Neuronal stem cell (in vitro differentiated cells): ENCODE measurements around the gene STEAP1B.

Experiments
- DNase-seq: peaks from one replicate; pipeline ENCODE4 v3.0.0-alpha.2; 2013; ENCODE audit warnings: low spot score
- H2AFZ ChIP-seq: one replicate; pipeline ENCODE4 v1.6.1; 2013; ENCODE audit warnings: mild to moderate bottlenecking, low read length, inconsistent platforms
- H2AK5ac ChIP-seq: 2 replicates; pipeline ENCODE4 v1.6.1; 2013; ENCODE audit warnings: low read depth, mild to moderate bottlenecking, inconsistent platforms, low read length, moderate library complexity, mixed read lengths
- H2BK120ac ChIP-seq: 2 replicates; pipeline ENCODE4 v1.6.1; 2013; ENCODE audit warnings: low read depth, mild to moderate bottlenecking, inconsistent platforms, low read length, moderate library complexity, mixed read lengths
- H2BK12ac ChIP-seq: one replicate; pipeline ENCODE4 v1.6.1; 2013; ENCODE audit warnings: low read length, inconsistent platforms
- H2BK15ac ChIP-seq: 2 replicates; pipeline ENCODE4 v1.6.1; 2013; ENCODE audit warnings: mild to moderate bottlenecking, low read length, inconsistent platforms, mixed read lengths
- H2BK5ac ChIP-seq: one replicate; pipeline ENCODE4 v1.6.1; 2013; ENCODE audit warnings: inconsistent platforms, mild to moderate bottlenecking, low read length, moderate library complexity
- H3K14ac ChIP-seq: one replicate; pipeline ENCODE4 v1.6.1; 2013; ENCODE audit warnings: low read length, inconsistent platforms
- H3K18ac ChIP-seq: 2 replicates; pipeline ENCODE4 v1.6.1; 2013; ENCODE audit warnings: low read length, inconsistent platforms
- H3K23ac ChIP-seq: 2 replicates; pipeline ENCODE4 v1.6.1; 2013; ENCODE audit warnings: low read depth, mild to moderate bottlenecking, mixed read lengths, low read length, inconsistent platforms; ENCODE audit not compliant: poor library complexity
- H3K27ac ChIP-seq: replicated peaks from 3 replicates; pipeline ENCODE4 v1.5.1; 2013; ENCODE audit warnings: low read length, inconsistent platforms
- H3K27me3 ChIP-seq, 3 experiments: 2 replicates each; pipeline ENCODE4 v1.6.1; 2013; ENCODE audit warnings: low read length in 3 of 3, mild to moderate bottlenecking in 2 of 3, inconsistent platforms in 1 of 3, low read depth in 1 of 3, mixed read lengths in 1 of 3, moderate library complexity in 1 of 3; ENCODE audit not compliant: control insufficient read depth in 3 of 3, insufficient read depth in 3 of 3
- H3K36me3 ChIP-seq, 2 donors: replicated peaks in 1 of 2; 2 replicates each; pipeline ENCODE4 v1.6.1; 2013; ENCODE audit warnings: low read length in 2 of 2; ENCODE audit not compliant: control insufficient read depth in 2 of 2, insufficient read depth in 2 of 2
- H3K4ac ChIP-seq: 2 replicates; pipeline ENCODE4 v1.6.1; 2013; ENCODE audit warnings: inconsistent platforms, mild to moderate bottlenecking, low read length, moderate library complexity
- H3K4me1 ChIP-seq, 2 donors: 1 replicate in 1 of 2; 2 replicates in 1 of 2; pipeline ENCODE4 v1.6.1; 2013; ENCODE audit warnings: low read length in 2 of 2, low read depth in 1 of 2; ENCODE audit not compliant: control insufficient read depth in 2 of 2, insufficient read depth in 1 of 2
- H3K4me2 ChIP-seq: one replicate; pipeline ENCODE4 v1.6.1; 2013; ENCODE audit warnings: mild to moderate bottlenecking, low read length, inconsistent platforms; ENCODE audit not compliant: insufficient read depth, poor library complexity, severe bottlenecking
- H3K4me3 ChIP-seq, 2 donors: 2 replicates each; pipeline ENCODE4 v1.5.1; 2013; ENCODE audit warnings: low read length in 2 of 2, mild to moderate bottlenecking in 2 of 2, inconsistent platforms in 1 of 2, moderate library complexity in 1 of 2
- H3K79me1 ChIP-seq: one replicate; pipeline ENCODE4 v1.6.1; 2013; ENCODE audit warnings: low read depth, mild to moderate bottlenecking, inconsistent platforms, low read length, moderate library complexity
- H3K9ac ChIP-seq: one replicate; pipeline ENCODE4 v1.6.1; 2013; ENCODE audit warnings: mild to moderate bottlenecking, low read depth, low read length, inconsistent platforms; ENCODE audit not compliant: poor library complexity
- H3K9me3 ChIP-seq, 2 donors: replicated peaks in 1 of 2; 2 replicates each; pipeline versions ENCODE3 to v1.6.1; 2013; ENCODE audit warnings: low read length in 2 of 2, mild to moderate bottlenecking in 2 of 2, inconsistent platforms in 1 of 2, low read depth in 1 of 2, mixed read lengths in 1 of 2, moderate library complexity in 1 of 2; ENCODE audit not compliant: control insufficient read depth in 2 of 2, insufficient read depth in 1 of 2
- H4K8ac ChIP-seq: one replicate; pipeline ENCODE4 v1.6.1; 2013; ENCODE audit warnings: low read depth, mild to moderate bottlenecking, inconsistent platforms, low read length, moderate library complexity
- H4K91ac ChIP-seq: one replicate; pipeline ENCODE4 v1.6.1; 2013; ENCODE audit warnings: low read length, low read depth, mild to moderate bottlenecking, inconsistent platforms; ENCODE audit not compliant: poor library complexity
- WGBS, 2 donors: extraction: QIAGEN DNeasy Blood & Tissue Kit; methylation state at CpG; one replicate each; pipeline ENCODE4 v1.1.7; 2013; ENCODE audit warnings: missing lambda C conversion rate in 2 of 2, mixed read lengths in 1 of 2; ENCODE audit not compliant: insufficient read length in 2 of 2, insufficient replicate concordance in 1 of 2; ENCODE audit errors: extremely low coverage in 2 of 2; 5-methylcytosine and 5-hydroxymethylcytosine counted together

STEAP1B gene

DNA sequence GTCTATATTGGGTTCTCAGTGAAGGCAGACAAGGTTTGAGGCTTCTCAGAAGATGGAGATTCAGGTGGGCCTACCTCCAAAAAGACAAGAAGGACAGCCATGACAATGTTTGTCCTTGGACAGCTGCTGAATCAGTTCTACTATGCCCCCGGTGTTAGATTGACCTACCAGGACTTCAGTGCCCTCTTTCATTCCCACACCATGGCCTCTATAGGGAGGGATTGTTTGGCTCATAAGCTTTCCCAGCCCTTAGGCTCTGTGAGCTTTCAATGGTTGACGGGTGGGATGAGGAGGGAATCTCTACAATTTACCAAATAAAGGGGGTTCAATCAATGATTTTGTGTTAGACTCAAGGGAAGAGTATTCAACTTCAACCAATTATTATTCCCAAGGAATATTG is 119.7 kb downstream of the STEAP1B start:
- no peak overlapping the region for H3K9ac ChIP-seq
- H2AK5ac ChIP-seq = no peak overlapping the region
- no peak overlapping the region for H2BK12ac ChIP-seq
- H3K4ac ChIP-seq = no peak overlapping the region
- H2BK15ac ChIP-seq = no peak overlapping the region
- peaks cover 0 to 3% of the 10 kb centered on the region in 2 donors for H3K4me1 ChIP-seq
- H3K4me2 ChIP-seq = no peak overlapping the region
- H3K27ac ChIP-seq = no peak overlapping the region
- no peaks in the 10 kb centered on the region for H3K9me3 ChIP-seq
- H2BK120ac ChIP-seq = no peak overlapping the region
- no peak overlapping the region for H4K8ac ChIP-seq
- no peak overlapping the region for H3K14ac ChIP-seq
- H2AFZ ChIP-seq = no peak overlapping the region
- no peak overlapping the region for H3K18ac ChIP-seq
- H3K36me3 ChIP-seq = no peaks in the 10 kb centered on the region
- H3K23ac ChIP-seq = no peak overlapping the region
- H4K91ac ChIP-seq = no peak overlapping the region
- H2BK5ac ChIP-seq = no peak overlapping the region
- peaks cover 0 to 15% (median 0%) of the 10 kb centered on the region in 3 experiments for H3K27me3 ChIP-seq
- H3K79me1 ChIP-seq = no peaks in the 10 kb centered on the region
- no CpG with 5 or more reads among the region's 2 CpGs for WGBS, 2 donors
- DNase-seq = no peak
- H3K4me3 ChIP-seq = no peak overlapping the region

DNA sequence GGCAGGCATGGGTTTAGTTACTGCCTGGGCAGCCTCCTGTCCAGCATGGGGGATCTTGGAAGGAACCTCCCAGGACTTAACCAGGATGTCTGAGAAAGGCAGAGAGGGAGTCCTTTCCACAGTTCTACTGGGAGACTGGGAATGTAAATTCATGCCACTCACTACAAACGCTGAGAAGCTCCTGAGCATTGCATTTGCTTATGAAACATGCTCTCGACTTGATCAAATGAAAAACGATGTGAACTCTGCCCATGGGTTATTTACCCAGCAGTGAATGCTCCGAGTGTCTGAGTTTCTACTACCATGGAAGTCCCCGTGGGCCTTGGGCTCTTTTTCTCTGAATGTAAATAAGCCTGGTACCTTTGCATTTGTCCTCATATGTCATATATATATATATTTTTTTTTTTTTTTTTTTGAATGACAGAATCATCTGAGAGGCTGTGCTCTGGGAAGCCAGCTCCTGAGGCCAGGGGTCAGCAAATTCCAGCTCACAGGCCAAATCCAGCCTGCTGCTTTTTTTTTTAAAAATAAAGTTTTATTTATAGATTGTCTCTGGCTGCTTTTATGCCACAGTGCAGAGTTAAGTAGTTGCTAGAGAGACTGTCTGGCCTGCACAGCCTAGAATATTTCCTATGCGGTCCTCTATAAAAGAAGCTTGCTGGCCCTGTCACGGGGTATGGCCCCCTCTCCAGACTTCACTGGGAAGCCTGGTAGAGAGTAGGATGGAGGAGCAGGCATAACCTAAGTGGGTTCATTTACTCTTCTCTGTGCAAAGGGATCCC is 121.6 kb downstream of the STEAP1B start:
- no peak overlapping the region for H3K14ac ChIP-seq
- no peak overlapping the region for H3K4ac ChIP-seq
- no peak overlapping the region for H2AK5ac ChIP-seq
- no CpG with 5 or more reads among the region's 7 CpGs for WGBS, 2 donors
- no peak overlapping the region for H2AFZ ChIP-seq
- no peaks in the 10 kb centered on the region for H3K79me1 ChIP-seq
- no peak overlapping the region for H3K18ac ChIP-seq
- no peak overlapping the region for H3K4me2 ChIP-seq
- H2BK12ac ChIP-seq = no peak overlapping the region
- no peak overlapping the region for H3K23ac ChIP-seq
- H2BK5ac ChIP-seq = no peak overlapping the region
- H3K4me1 ChIP-seq = peaks cover 0 to 3% of the 10 kb centered on the region in 2 donors
- H3K9ac ChIP-seq = no peak overlapping the region
- H3K4me3 ChIP-seq = no peak overlapping the region
- H4K91ac ChIP-seq = no peak overlapping the region
- no peak overlapping the region for H2BK120ac ChIP-seq
- H3K9me3 ChIP-seq = no peaks in the 10 kb centered on the region
- no peak overlapping the region for H3K27ac ChIP-seq
- no peak overlapping the region for H4K8ac ChIP-seq
- no peaks in the 10 kb centered on the region for H3K36me3 ChIP-seq
- H2BK15ac ChIP-seq = no peak overlapping the region
- no peak for DNase-seq
- peaks cover 0 to 20% (median 0%) of the 10 kb centered on the region in 3 experiments for H3K27me3 ChIP-seq

DNA sequence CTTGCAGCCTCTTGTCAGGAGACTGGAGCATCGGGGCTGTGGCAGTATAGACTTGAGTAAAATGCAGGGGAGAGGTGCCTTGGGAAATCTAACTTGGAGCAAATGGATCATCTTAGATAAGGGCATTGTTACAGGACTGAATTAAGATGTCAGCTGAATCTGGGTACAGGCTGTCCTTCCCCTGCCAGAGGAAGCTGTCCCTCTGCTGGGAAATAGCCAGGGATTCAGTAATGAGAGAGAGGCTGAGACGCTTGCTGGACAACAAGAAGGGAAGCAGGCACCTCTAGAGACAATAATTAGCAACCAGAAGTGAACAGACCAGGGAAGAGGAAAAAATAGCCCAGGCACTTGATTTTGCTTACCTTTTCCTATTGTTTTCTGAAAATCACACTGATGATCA is 122.3 kb downstream of the STEAP1B start:
- no peak overlapping the region for H3K18ac ChIP-seq
- H3K4me3 ChIP-seq = no peak overlapping the region
- WGBS, 2 donors = no CpG with 5 or more reads among the region's 2 CpGs
- no peak overlapping the region for H2AFZ ChIP-seq
- no peak overlapping the region for H2BK5ac ChIP-seq
- H3K4me2 ChIP-seq = no peak overlapping the region
- H3K14ac ChIP-seq = no peak overlapping the region
- no peak overlapping the region for H3K9ac ChIP-seq
- H3K9me3 ChIP-seq = no peaks in the 10 kb centered on the region
- H2BK15ac ChIP-seq = no peak overlapping the region
- DNase-seq = no peak
- no peak overlapping the region for H4K8ac ChIP-seq
- no peaks in the 10 kb centered on the region for H3K79me1 ChIP-seq
- H3K4ac ChIP-seq = no peak overlapping the region
- no peak overlapping the region for H2BK120ac ChIP-seq
- no peak overlapping the region for H4K91ac ChIP-seq
- H2AK5ac ChIP-seq = no peak overlapping the region
- no peak overlapping the region for H2BK12ac ChIP-seq
- no peak overlapping the region for H3K23ac ChIP-seq
- H3K4me1 ChIP-seq = peaks cover 0 to 3% of the 10 kb centered on the region in 2 donors
- H3K27me3 ChIP-seq = peaks cover 0 to 20% (median 0%) of the 10 kb centered on the region in 3 experiments
- no peak overlapping the region for H3K27ac ChIP-seq
- H3K36me3 ChIP-seq = no peaks in the 10 kb centered on the region

DNA sequence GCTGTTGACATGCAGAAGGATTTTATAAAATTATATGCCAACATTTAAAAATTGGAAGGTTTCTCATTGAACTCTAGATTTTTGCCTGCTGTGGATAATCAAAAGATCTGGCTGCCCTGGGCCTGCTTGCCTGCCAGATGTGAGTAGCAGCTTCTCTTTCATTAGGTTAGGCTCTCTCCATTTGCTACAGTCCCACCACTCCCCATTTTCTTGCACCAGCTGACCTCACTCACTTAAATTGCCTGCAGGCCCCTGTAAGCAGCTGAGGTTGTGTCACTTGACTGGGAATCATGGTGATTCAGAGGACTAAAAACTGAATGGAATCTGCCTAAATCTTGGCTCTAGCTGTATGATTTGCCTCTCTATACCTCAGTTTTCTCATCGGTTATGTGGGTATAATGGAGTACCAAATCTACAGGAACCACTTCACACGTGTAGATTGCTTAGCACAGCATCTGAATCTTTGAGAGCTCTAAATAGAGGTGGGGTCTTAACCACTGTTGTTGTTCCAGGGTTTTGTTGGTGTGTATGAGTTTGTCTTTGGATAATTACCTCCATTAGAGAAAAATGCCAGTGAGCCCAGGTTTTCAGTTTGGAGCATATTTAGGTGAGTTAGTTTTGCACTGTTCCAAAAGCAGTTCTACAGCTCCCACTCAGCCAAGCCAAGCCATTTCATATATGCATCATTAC is 124.5 kb downstream of the STEAP1B start:
- Histone ChIP-seq H3K9ac (no peak overlapping the region), H2BK15ac (no peak overlapping the region), H4K8ac (no peak overlapping the region), H4K91ac (no peak overlapping the region), H2AFZ (no peak overlapping the region), H2BK120ac (no peak overlapping the region), H3K27me3 (peaks cover 0 to 27% (median 0%) of the 10 kb centered on the region in 3 experiments), H2BK5ac (no peak overlapping the region), H3K27ac (no peak overlapping the region), H3K79me1 (no peaks in the 10 kb centered on the region), H3K18ac (no peak overlapping the region), H2BK12ac (no peak overlapping the region), H3K4me1 (peaks cover 0 to 3% of the 10 kb centered on the region in 2 donors), H3K9me3 (no peaks in the 10 kb centered on the region), H2AK5ac (no peak overlapping the region), H3K4me3 (no peak overlapping the region), H3K36me3 (no peaks in the 10 kb centered on the region), H3K4ac (no peak overlapping the region), H3K23ac (no peak overlapping the region), H3K14ac (no peak overlapping the region), H3K4me2 (no peak overlapping the region)
- no CpG with 5 or more reads among the region's 2 CpGs for WGBS, 2 donors
- DNase-seq = no peak
